IMR-90 (cell line): Measurements from ENCODE around the gene CIITA.
A peak's percentile ranks its signal among the peaks of the same experiment; 100 is the strongest.

Experiments
- BHLHE40 ChIP-seq: fragments of 150-350 bp; IDR thresholded peaks from 2 replicates; pipeline ENCODE4 v1.6.1; 2016; ENCODE audit warnings: mild to moderate bottlenecking, low read depth, low read length
- CEBPB ChIP-seq: IDR thresholded peaks from 2 replicates; pipeline ENCODE4 v1.6.1; 2012; ENCODE audit warnings: low read depth, low read length, improper control_type of control experiment
- CHD1 ChIP-seq: IDR thresholded peaks from 2 replicates; pipeline ENCODE4 v1.6.1; 2012; ENCODE audit warnings: low read depth, low read length, improper control_type of control experiment
- CTCF ChIP-seq: conservative IDR thresholded peaks from 2 replicates; pipeline ENCODE4 v1.5.1; 2012; ENCODE audit warnings: mild to moderate bottlenecking, low read depth, low read length, improper control_type of control experiment
- MAFK ChIP-seq: IDR thresholded peaks from 2 replicates; pipeline ENCODE4 v1.6.1; 2012; ENCODE audit warnings: low read depth, low read length, improper control_type of control experiment
- MAZ ChIP-seq: IDR thresholded peaks from 2 replicates; pipeline ENCODE4 v1.6.1; 2012; ENCODE audit warnings: low read depth, mild to moderate bottlenecking, low read length, improper control_type of control experiment, moderate library complexity, borderline replicate concordance
- MXI1 ChIP-seq: IDR thresholded peaks from 2 replicates; pipeline ENCODE4 v1.6.1; 2012; ENCODE audit warnings: low read depth, mild to moderate bottlenecking, low read length, moderate library complexity, borderline replicate concordance
- NFE2L2 ChIP-seq: fragments of 150-350 bp; IDR thresholded peaks from 2 replicates; pipeline ENCODE4 v1.6.1; 2016; ENCODE audit warnings: low read depth, mild to moderate bottlenecking, low read length
- POLR2A ChIP-seq: IDR thresholded peaks from 2 replicates; pipeline ENCODE4 v1.6.1; 2012; ENCODE audit warnings: mild to moderate bottlenecking, low read depth, low read length
- RAD21 ChIP-seq: IDR thresholded peaks from 2 replicates; pipeline ENCODE4 v1.6.1; 2012; ENCODE audit warnings: low read length, improper control_type of control experiment
- RCOR1 ChIP-seq: IDR thresholded peaks from 2 replicates; pipeline ENCODE4 v1.6.1; 2012; ENCODE audit warnings: mild to moderate bottlenecking, low read length, improper control_type of control experiment; ENCODE audit not compliant: insufficient replicate concordance
- RFX5 ChIP-seq: IDR thresholded peaks from 2 replicates; pipeline ENCODE4 v1.8.0; 2012; ENCODE audit warnings: low read depth, mild to moderate bottlenecking, low read length, moderate library complexity
- SMC3 ChIP-seq: fragments of 150-350 bp; IDR thresholded peaks from 2 replicates; pipeline ENCODE4 v1.6.1; 2016; ENCODE audit warnings: low read depth, mild to moderate bottlenecking, antibody characterized with exemption, low read length, moderate library complexity
- USF2 ChIP-seq: fragments of 150-350 bp; IDR thresholded peaks from 2 replicates; pipeline ENCODE4 v1.6.1; 2017; ENCODE audit warnings: mild to moderate bottlenecking, antibody characterized with exemption, low read length, low read depth

- peak; percentile 75 for TF ChIP-seq POLR2A
- TF ChIP-seq CTCF: no peak
- no peak for TF ChIP-seq NFE2L2
- TF ChIP-seq RFX5: no peak
- TF ChIP-seq CHD1: no peak
- TF ChIP-seq USF2: 0 out of 2 replicates have a peak, but pooled peaks have one; percentile 51
- no peak for TF ChIP-seq RAD21
- no peak for TF ChIP-seq RCOR1
- TF ChIP-seq CEBPB: no peak
- TF ChIP-seq MXI1: peak; percentile 77; the same call in 1 of the 2 replicates
- no peak for TF ChIP-seq BHLHE40
- TF ChIP-seq SMC3: no peak
- peak; percentile 94; the same call in 1 of the 2 replicates for TF ChIP-seq MAZ
- TF ChIP-seq MAFK: no peak
Measured at GRCh38 chr16:10944249-10945064, 67.5 kb downstream of the CIITA start, which contains the start of gene CLEC16A.
